ENCODE measurements around the gene GTSF1L.

The GTSF1L gene

DNA sequence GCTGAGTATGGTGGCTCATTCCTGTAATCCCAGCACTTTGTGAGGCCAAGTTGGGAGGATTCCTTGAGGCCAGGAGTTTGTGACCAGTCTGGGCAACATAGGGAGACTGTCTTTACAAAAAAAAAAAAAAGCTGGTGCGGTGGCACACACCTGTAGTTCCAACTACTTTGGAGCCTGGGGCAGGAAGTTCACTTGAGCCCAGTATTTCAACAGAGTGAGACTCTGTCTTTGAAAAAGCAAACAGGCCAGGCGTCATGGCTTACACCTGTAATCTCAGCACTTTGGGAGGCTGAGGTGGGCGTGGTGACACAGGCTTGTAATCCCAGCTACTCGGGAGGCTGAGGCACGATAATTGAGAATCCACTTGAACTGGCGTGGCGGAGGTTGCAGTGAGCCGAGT is 31.2 kb downstream of the GTSF1L start:
- no peaks in the 10 kb centered on the region for H3K9me3 ChIP-seq (replicated peaks; ENCODE audit: insufficient read depth, low read length)
- no peaks in the 10 kb centered on the region for H4K20me1 ChIP-seq (ENCODE audit: insufficient read depth, low read length)
- H3K36me3 ChIP-seq (replicated peaks; ENCODE audit: insufficient read depth, low read length): peaks cover 10% of the 10 kb centered on the region
- DNase-seq: no peak
- H3K79me2 ChIP-seq (ENCODE audit: low read length): peaks cover 28% of the 10 kb centered on the region
- H3K4me1 ChIP-seq (ENCODE audit: low read length): no peaks in the 10 kb centered on the region
- H3K9ac ChIP-seq (ENCODE audit: low read length): no peak overlapping the region
- no peak for TF ChIP-seq EZH2phosphoT487 (IDR thresholded peaks at IDR 0.05; ENCODE audit: low read length)
- TF ChIP-seq EZH2 (optimal IDR thresholded peaks at IDR 0.05; ENCODE audit: low read depth, low read length): no peak
- TF ChIP-seq, protein P1, sequence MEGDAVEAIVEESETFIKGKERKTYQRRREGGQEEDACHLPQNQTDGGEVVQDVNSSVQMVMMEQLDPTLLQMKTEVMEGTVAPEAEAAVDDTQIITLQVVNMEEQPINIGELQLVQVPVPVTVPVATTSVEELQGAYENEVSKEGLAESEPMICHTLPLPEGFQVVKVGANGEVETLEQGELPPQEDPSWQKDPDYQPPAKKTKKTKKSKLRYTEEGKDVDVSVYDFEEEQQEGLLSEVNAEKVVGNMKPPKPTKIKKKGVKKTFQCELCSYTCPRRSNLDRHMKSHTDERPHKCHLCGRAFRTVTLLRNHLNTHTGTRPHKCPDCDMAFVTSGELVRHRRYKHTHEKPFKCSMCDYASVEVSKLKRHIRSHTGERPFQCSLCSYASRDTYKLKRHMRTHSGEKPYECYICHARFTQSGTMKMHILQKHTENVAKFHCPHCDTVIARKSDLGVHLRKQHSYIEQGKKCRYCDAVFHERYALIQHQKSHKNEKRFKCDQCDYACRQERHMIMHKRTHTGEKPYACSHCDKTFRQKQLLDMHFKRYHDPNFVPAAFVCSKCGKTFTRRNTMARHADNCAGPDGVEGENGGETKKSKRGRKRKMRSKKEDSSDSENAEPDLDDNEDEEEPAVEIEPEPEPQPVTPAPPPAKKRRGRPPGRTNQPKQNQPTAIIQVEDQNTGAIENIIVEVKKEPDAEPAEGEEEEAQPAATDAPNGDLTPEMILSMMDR (IDR thresholded peaks at IDR 0.05; ENCODE audit: low read length): no peak
- H3F3A ChIP-seq (ENCODE audit: insufficient read depth, low read length): no peaks in the 10 kb centered on the region
- H3K4me3 ChIP-seq (ENCODE audit: low read length): no peak overlapping the region
- no peak overlapping the region for H3K4me2 ChIP-seq (ENCODE audit: low read depth, low read length)
- H3K27ac ChIP-seq (ENCODE audit: low read length): no peak overlapping the region
- no peaks in the 10 kb centered on the region for H3K9me2 ChIP-seq (replicated peaks; ENCODE audit: insufficient read depth, low read length)
- H2AFZ ChIP-seq (ENCODE audit: low read length): no peak overlapping the region
- no peaks in the 10 kb centered on the region for H3K27me3 ChIP-seq (replicated peaks; ENCODE audit: insufficient read depth, low read length)

DNA sequence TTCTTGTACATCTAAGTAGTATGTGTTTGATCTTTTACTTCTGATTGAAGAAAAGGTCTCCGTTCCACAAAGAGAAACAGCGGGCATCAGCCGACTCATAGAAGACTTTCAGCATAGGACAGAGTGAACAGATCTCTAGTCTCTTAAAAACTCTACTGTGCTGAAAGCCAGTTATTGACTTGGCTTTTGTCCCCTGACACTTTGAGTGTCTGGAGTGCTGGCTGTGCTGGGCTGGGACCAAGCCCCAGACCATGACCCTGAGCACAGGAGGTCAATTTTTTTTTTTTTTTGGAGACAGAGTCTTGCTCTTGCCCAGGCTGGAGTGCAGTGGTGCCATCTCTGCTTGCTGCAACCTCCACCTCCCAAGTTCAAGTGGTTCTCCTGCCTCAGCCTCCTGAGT is 32.0 kb downstream of the GTSF1L start:
- H3K4me1 ChIP-seq (ENCODE audit: low read length): 0 out of 2 replicates have a peak, but pooled peaks cover under 1% of the 10 kb centered on the region
- H3K9ac ChIP-seq (ENCODE audit: low read length): no peak overlapping the region
- no peaks in the 10 kb centered on the region for H3K27me3 ChIP-seq (replicated peaks; ENCODE audit: insufficient read depth, low read length)
- no peaks in the 10 kb centered on the region for H4K20me1 ChIP-seq (ENCODE audit: insufficient read depth, low read length)
- peaks cover 4% of the 10 kb centered on the region for H3K36me3 ChIP-seq (replicated peaks; ENCODE audit: insufficient read depth, low read length)
- H3F3A ChIP-seq (ENCODE audit: insufficient read depth, low read length): no peaks in the 10 kb centered on the region
- TF ChIP-seq EZH2 (optimal IDR thresholded peaks at IDR 0.05; ENCODE audit: low read depth, low read length) (no peak), EZH2phosphoT487 (IDR thresholded peaks at IDR 0.05; ENCODE audit: low read length) (no peak)
- TF ChIP-seq, protein P1 (IDR thresholded peaks at IDR 0.05; ENCODE audit: low read length): no peak
- no peak overlapping the region for H2AFZ ChIP-seq (ENCODE audit: low read length)
- H3K4me2 ChIP-seq (ENCODE audit: low read depth, low read length): no peak overlapping the region
- H3K4me3 ChIP-seq (ENCODE audit: low read length): no peak overlapping the region
- H3K79me2 ChIP-seq (ENCODE audit: low read length): peaks cover 25% of the 10 kb centered on the region
- no peak for DNase-seq
- H3K9me3 ChIP-seq (replicated peaks; ENCODE audit: insufficient read depth, low read length): no peaks in the 10 kb centered on the region
- no peak overlapping the region for H3K27ac ChIP-seq (ENCODE audit: low read length)
- no peaks in the 10 kb centered on the region for H3K9me2 ChIP-seq (replicated peaks; ENCODE audit: insufficient read depth, low read length)

DNA sequence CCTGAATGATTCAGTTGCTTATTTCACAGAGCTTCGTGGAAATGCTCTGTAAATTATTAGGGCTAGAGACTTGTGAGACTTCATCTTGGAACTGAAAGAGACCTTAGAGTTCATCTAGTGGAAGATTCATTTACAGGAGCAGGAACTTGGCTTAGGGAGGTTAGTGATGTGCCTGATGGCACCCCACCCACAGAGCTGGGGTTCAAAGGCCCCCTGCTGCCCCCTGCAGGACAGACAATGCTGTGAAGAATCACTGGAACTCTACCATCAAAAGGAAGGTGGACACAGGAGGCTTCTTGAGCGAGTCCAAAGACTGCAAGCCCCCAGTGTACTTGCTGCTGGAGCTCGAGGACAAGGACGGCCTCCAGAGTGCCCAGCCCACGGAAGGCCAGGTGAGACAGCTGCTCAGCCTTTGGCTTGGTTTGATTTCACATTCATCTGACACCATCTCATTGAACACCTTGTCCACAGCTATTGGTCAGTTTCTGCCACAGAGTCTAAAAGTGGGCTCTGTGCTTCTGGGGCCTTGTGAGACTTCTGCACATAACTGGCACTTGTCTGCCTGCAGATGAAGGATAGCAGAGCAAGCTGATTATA is 34.8 kb downstream of the GTSF1L start:
- H3K27ac ChIP-seq (ENCODE audit: low read length): no peak overlapping the region
- DNase-seq: peak; percentile 65
- H3K9ac ChIP-seq (ENCODE audit: low read length): no peak overlapping the region
- H3K9me2 ChIP-seq (replicated peaks; ENCODE audit: insufficient read depth, low read length): no peaks in the 10 kb centered on the region
- H3K4me3 ChIP-seq (ENCODE audit: low read length): no peak overlapping the region
- 0 out of 2 replicates have a peak, but pooled peaks cover 6% of the 10 kb centered on the region for H3K4me1 ChIP-seq (ENCODE audit: low read length)
- H2AFZ ChIP-seq (ENCODE audit: low read length): no peak overlapping the region
- H3K36me3 ChIP-seq (replicated peaks; ENCODE audit: insufficient read depth, low read length): peaks cover 4% of the 10 kb centered on the region; the same call in 1 of the 2 replicates
- H3K27me3 ChIP-seq (replicated peaks; ENCODE audit: insufficient read depth, low read length): no peaks in the 10 kb centered on the region
- TF ChIP-seq, protein P1 (IDR thresholded peaks at IDR 0.05; ENCODE audit: low read length): peak; percentile 79
- no peak for TF ChIP-seq EZH2phosphoT487 (IDR thresholded peaks at IDR 0.05; ENCODE audit: low read length)
- H3F3A ChIP-seq (ENCODE audit: insufficient read depth, low read length): no peaks in the 10 kb centered on the region
- peaks cover 36% of the 10 kb centered on the region for H3K79me2 ChIP-seq (ENCODE audit: low read length)
- no peak overlapping the region for H3K4me2 ChIP-seq (ENCODE audit: low read depth, low read length)
- H3K9me3 ChIP-seq (replicated peaks; ENCODE audit: insufficient read depth, low read length): no peaks in the 10 kb centered on the region
- H4K20me1 ChIP-seq (ENCODE audit: insufficient read depth, low read length): no peaks in the 10 kb centered on the region

Measured in MM.1S (cell line).